H1 (cell line): Measurements from ENCODE around the gene CELF6. TPM values are rescaled to one million over a fixed set of nuclear protein-coding genes. Genes with fewer than 3 reads are reported as not detected.

ENCODE experiments used
- BCL11A ChIP-seq, 2 experiments: IDR thresholded peaks; one replicate each; pipeline ENCODE4 v1.6.1; 2011; ENCODE audit warnings: low read depth in 2 of 2, low read length in 2 of 2, mild to moderate bottlenecking in 2 of 2
- RBBP5 ChIP-seq: IDR thresholded peaks from 2 replicates; pipeline ENCODE4 v1.7.1; 2012; ENCODE audit warnings: low read depth, mild to moderate bottlenecking, inconsistent platforms, low read length, moderate library complexity, borderline replicate concordance
- polyA plus RNA-seq, 7 experiments: library from polyadenylated mRNA; depleted of rRNA in 3 of 7; stranded (reverse) in 5 of 7; unstranded in 2 of 7; fragments of >200 nt in 5 of 7; fragments of 200-250 nt in 2 of 7; gene quantifications; 1 replicate in 5 of 7; 2 replicates in 1 of 7; 4 replicates in 1 of 7; pipeline versions ENCODE4 v1.2.1 to v1.2.3, GENCODE V29; 2011 to 2013; ENCODE audit warnings: missing spikeins in 2 of 7, mixed read lengths in 2 of 7
- total RNA-seq: library from RNA; stranded (reverse); fragmentation: NEBNext Ultra II Directional; extraction: Animal tissue kit (Norgen Biotek cat#: 25700); gene quantifications from 2 replicates; pipeline ENCODE4 v1.2.1, GENCODE V29; 2021
- TF ChIP-seq, protein P1 (sequence below): IDR thresholded peaks from 2 replicates; pipeline ENCODE4 v1.6.1; 2011; ENCODE audit warnings: low read length, improper control_type of control experiment

The CELF6 gene
- total and polyA plus RNA-seq, 2 of the 8 experiments (the other 6 are each of a cell fraction or from before 2014, with no cell fraction given) = 0.09 to 0.19 TPM

DNA sequence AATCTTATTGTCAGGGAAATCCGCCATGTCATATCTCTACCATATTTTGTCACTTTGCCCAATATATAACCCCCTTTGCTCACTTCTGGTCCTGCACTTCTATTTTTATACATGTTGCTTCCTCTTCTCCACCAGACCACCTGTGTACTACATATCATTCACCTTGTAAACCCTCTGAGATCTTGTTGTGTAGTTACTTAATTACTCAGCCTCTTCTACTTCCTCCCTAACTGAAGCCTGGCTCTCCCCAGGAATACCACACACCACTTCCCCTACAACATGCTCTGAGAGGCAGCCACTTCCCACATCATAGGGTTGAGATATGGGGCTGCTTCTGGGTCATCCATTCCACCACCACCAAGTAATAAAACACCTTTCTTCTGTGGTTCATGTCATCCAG, 45.9 kb upstream of the CELF6 start (continued):
- TF ChIP-seq, protein P1, sequence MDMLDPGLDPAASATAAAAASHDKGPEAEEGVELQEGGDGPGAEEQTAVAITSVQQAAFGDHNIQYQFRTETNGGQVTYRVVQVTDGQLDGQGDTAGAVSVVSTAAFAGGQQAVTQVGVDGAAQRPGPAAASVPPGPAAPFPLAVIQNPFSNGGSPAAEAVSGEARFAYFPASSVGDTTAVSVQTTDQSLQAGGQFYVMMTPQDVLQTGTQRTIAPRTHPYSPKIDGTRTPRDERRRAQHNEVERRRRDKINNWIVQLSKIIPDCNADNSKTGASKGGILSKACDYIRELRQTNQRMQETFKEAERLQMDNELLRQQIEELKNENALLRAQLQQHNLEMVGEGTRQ = no peak
- TF ChIP-seq BCL11A (IDR thresholded peaks at IDR 0.05; ENCODE audit: low read depth in 2 of 2, low read length in 2 of 2) (no peak), RBBP5 (no peak)
